Measurements from ENCODE around the gene ZNF282.
"Not testable (repeated sequence)": the region's sequence is repeated elsewhere in the genome, so short reads cannot be mapped to it uniquely, and the experiment has no call there.

The ZNF282 gene

GRCh38 chr7:149224352-149224751 lies 29.0 kb downstream of the ZNF282 start:
- no peak for DNase-seq (ENCODE audit: low spot score)

- DNase-seq (ENCODE audit: low spot score), result no peak
Observed at GRCh38 chr7:149225106-149225505, 29.8 kb downstream of the ZNF282 start.

GRCh38 chr7:149225656-149226055 lies 30.3 kb downstream of the ZNF282 start:
- DNase-seq (ENCODE audit: low spot score), result no peak

- not testable (repeated sequence) for DNase-seq (ENCODE audit: low spot score)
Observed at GRCh38 chr7:149226366-149226765, 31.0 kb downstream of the ZNF282 start.

- no peak for DNase-seq (ENCODE audit: low spot score)
Observed at GRCh38 chr7:149226840-149227494, 31.6 kb downstream of the ZNF282 start.

GRCh38 chr7:149228831-149229471 lies 33.6 kb downstream of the ZNF282 start:
- DNase-seq (ENCODE audit: low spot score), result no peak

- DNase-seq (ENCODE audit: low spot score), result no peak
Observed at GRCh38 chr7:149229526-149229925, 34.2 kb downstream of the ZNF282 start.

- no peak for DNase-seq (ENCODE audit: low spot score)
Observed at GRCh38 chr7:149232362-149232761, 37.0 kb downstream of the ZNF282 start.

- DNase-seq (ENCODE audit: low spot score), result peak; percentile 80
Observed at GRCh38 chr7:149233655-149234204, 38.4 kb downstream of the ZNF282 start.

GRCh38 chr7:149237502-149237901 lies 42.2 kb downstream of the ZNF282 start:
- DNase-seq (ENCODE audit: low spot score), result no peak

- DNase-seq (ENCODE audit: low spot score), result no peak
Observed at GRCh38 chr7:149238051-149238450, 42.7 kb downstream of the ZNF282 start.

- peak; percentile 98 for DNase-seq (ENCODE audit: low spot score)
Observed at GRCh38 chr7:149239345-149240143, 44.2 kb downstream of the ZNF282 start, which contains the start of gene ZNF212. TSS of gene ZNF212 (plus strand) at chr7:149239651. CDS start at chr7:149239779, 128 bp downstream.

- DNase-seq (ENCODE audit: low spot score), result no peak
Observed at GRCh38 chr7:149240637-149241036, 45.3 kb downstream of the ZNF282 start.

GRCh38 chr7:149241696-149242095 lies 46.4 kb downstream of the ZNF282 start:
- no peak for DNase-seq (ENCODE audit: low spot score)

GRCh38 chr7:149245244-149245643 lies 49.9 kb downstream of the ZNF282 start:
- DNase-seq (ENCODE audit: low spot score), result no peak

- no peak for DNase-seq (ENCODE audit: low spot score)
Observed at GRCh38 chr7:149245744-149246143, 50.4 kb downstream of the ZNF282 start.

- no peak for DNase-seq (ENCODE audit: low spot score)
Observed at GRCh38 chr7:149248777-149249176, 53.4 kb downstream of the ZNF282 start.

GRCh38 chr7:149250151-149250550 lies 54.8 kb downstream of the ZNF282 start:
- DNase-seq (ENCODE audit: low spot score), result not testable (repeated sequence)

GRCh38 chr7:149251518-149251917 lies 56.2 kb downstream of the ZNF282 start:
- not testable (repeated sequence) for DNase-seq (ENCODE audit: low spot score)

- no peak for DNase-seq (ENCODE audit: low spot score)
Observed at GRCh38 chr7:149252378-149252777, 57.0 kb downstream of the ZNF282 start.

- no peak for DNase-seq (ENCODE audit: low spot score)
Observed at GRCh38 chr7:149253665-149254064, 58.3 kb downstream of the ZNF282 start.

GRCh38 chr7:149254181-149254858 lies 59.0 kb downstream of the ZNF282 start:
- no peak for DNase-seq (ENCODE audit: low spot score)
